DOHH2 (cell line): ENCODE results near the gene ANKRD55.
"Not testable (repeated sequence)": the region's sequence is repeated elsewhere in the genome, so short reads cannot be mapped to it uniquely, and the experiment has no call there.

ENCODE experiments used
- H3F3A ChIP-seq: fragments of 200-600 bp; sonication (generic), shearing (Covaris generic); 2 replicates; pipeline ENCODE4 v1.6.0; 2016; ENCODE audit warnings: antibody characterized with exemption, mild to moderate bottlenecking; ENCODE audit not compliant: control insufficient read depth, insufficient read depth
- H3K27ac ChIP-seq: fragments of 200-600 bp; sonication (generic); 2 replicates; pipeline ENCODE4 v1.5.1; 2014; ENCODE audit warnings: low read depth, mild to moderate bottlenecking, low read length, moderate library complexity
- H3K27me3 ChIP-seq: fragments of 200-600 bp; sonication (generic); 2 replicates; pipeline ENCODE4 v1.6.1; 2014; ENCODE audit warnings: mild to moderate bottlenecking, low read length, mixed read lengths; ENCODE audit not compliant: control insufficient read depth
- H3K36me3 ChIP-seq: fragments of 200-600 bp; sonication (generic); 2 replicates; pipeline ENCODE4 v1.6.1; 2014; ENCODE audit warnings: mild to moderate bottlenecking, low read length, moderate library complexity, mixed read lengths; ENCODE audit not compliant: control insufficient read depth
- H3K4me1 ChIP-seq: fragments of 200-600 bp; sonication (generic); 2 replicates; pipeline ENCODE4 v1.6.1; 2014; ENCODE audit warnings: mild to moderate bottlenecking, low read length, mixed read lengths; ENCODE audit not compliant: control insufficient read depth
- H3K4me2 ChIP-seq: fragments of 200-600 bp; sonication (generic); 2 replicates; pipeline ENCODE4 v1.6.0; 2014; ENCODE audit warnings: mild to moderate bottlenecking, low read length, moderate library complexity
- H3K4me3 ChIP-seq: fragments of 200-600 bp; sonication (generic); 2 replicates; pipeline ENCODE4 v1.5.1; 2014; ENCODE audit warnings: mild to moderate bottlenecking, low read length, mixed read lengths
- H3K79me2 ChIP-seq: fragments of 200-600 bp; sonication (generic); 2 replicates; pipeline ENCODE4 v1.6.1; 2014; ENCODE audit warnings: mild to moderate bottlenecking, low read length, mixed read lengths; ENCODE audit not compliant: control insufficient read depth
- H3K9me2 ChIP-seq: fragments of 200-600 bp; sonication (generic); replicated peaks from 2 replicates; pipeline ENCODE4 v1.6.1; 2014; ENCODE audit warnings: mild to moderate bottlenecking, low read length, mixed read lengths; ENCODE audit not compliant: control insufficient read depth
- H3K9me3 ChIP-seq: fragments of 200-600 bp; sonication (generic); 2 replicates; pipeline ENCODE4 v1.6.1; 2014; ENCODE audit warnings: antibody characterized with exemption, low read length, mixed read lengths; ENCODE audit not compliant: control insufficient read depth, insufficient read depth
- H4K20me1 ChIP-seq: fragments of 200-600 bp; sonication (generic); 2 replicates; pipeline ENCODE4 v1.6.0; 2014; ENCODE audit warnings: low read depth, mild to moderate bottlenecking, antibody characterized with exemption, low read length, moderate library complexity; ENCODE audit not compliant: control insufficient read depth, insufficient read depth
- CTCF ChIP-seq: fragments of 200-600 bp; sonication (generic); IDR thresholded peaks from one replicate; pipeline ENCODE4 v1.5.1; 2014; ENCODE audit warnings: antibody characterized with exemption, mild to moderate bottlenecking, low read depth, low read length; ENCODE audit not compliant: poor library complexity, severe bottlenecking
- EZH2phosphoT487 ChIP-seq: fragments of 200-600 bp; sonication (generic); IDR thresholded peaks from 2 replicates; pipeline ENCODE4 v1.6.1; 2017; ENCODE audit warnings: borderline replicate concordance, mild to moderate bottlenecking, antibody characterized with exemption, low read length, moderate library complexity, mixed read lengths

ANKRD55 gene

DNA sequence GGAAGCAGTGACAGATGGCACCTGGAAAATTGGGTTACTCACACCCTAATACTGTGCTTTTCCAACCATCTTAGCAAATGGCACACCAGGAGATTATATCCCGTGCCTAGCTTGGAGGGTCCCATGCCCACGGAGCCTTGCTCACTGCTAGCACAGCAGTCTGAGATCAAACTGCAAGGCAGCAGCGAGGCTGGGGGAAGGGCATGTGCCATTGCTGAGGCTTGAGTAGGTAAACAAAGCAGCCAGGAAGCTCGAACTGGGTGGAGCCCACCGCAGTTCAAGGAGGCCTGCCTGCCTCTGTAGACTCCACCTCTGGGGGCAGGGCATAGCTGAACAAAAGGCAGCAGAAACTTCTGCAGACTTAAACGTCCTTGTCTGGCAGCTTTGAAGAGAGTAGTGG, 11.5 kb downstream of the ANKRD55 start:
- not testable (repeated sequence) for H3K9me3 ChIP-seq, H3K79me2 ChIP-seq, H4K20me1 ChIP-seq, H3K4me3 ChIP-seq, H3K27ac ChIP-seq, H3K9me2 ChIP-seq, H3K27me3 ChIP-seq, H3K36me3 ChIP-seq, H3K4me2 ChIP-seq, H3K4me1 ChIP-seq, H3F3A ChIP-seq

DNA sequence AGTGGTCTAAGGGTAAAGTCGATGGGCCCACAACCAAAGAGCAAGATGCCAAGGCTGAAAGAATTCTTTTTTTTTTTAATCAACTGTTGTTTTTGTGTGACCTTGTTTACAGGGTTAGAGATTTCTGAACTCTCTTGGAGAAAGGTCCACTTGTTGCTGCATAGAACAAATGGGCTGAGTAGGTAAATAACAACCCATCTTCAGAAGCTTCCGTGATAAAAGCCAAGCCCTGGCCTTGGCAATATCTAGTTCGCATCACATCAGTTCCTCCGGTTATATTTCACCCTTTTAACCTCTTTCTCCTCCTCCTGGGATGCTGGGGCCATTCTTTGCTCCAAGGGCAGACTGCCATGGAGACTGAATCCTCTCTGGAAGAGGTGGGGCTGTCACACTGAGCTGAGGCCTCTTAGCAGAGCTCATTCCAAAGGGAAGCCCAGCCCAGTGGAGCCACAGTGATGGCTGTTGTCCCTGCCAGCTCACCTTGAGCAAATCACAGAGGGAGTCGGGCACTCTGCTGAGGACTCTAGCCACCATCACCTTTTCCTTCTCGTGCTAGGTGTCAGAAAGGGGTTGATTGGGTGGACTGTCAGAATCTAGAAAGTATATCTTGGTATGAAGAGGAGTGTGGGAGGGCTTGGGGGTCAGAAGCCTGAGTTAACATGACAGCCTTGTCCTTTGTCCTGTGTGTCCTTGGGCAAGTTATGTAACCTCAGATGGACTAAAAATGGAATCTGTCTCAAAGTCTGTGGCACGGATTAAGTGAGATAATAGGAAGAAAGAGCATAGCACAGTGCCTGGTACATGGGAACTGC, 17.9 kb downstream of the ANKRD55 start:
- H3K4me3 ChIP-seq: no peak overlapping the region
- no peaks in the 10 kb centered on the region for H3K9me2 ChIP-seq
- no peaks in the 10 kb centered on the region for H4K20me1 ChIP-seq
- H3K4me1 ChIP-seq: no peaks in the 10 kb centered on the region
- no peaks in the 10 kb centered on the region for H3K36me3 ChIP-seq
- no peaks in the 10 kb centered on the region for H3F3A ChIP-seq
- no peak overlapping the region for H3K27ac ChIP-seq
- peaks cover 6% of the 10 kb centered on the region for H3K9me3 ChIP-seq
- H3K79me2 ChIP-seq: no peaks in the 10 kb centered on the region
- 0 out of 2 replicates have a peak, but pooled peaks cover 4% of the 10 kb centered on the region for H3K27me3 ChIP-seq
- H3K4me2 ChIP-seq: no peak overlapping the region
- TF ChIP-seq CTCF: no peak

GRCh38 chr5:56213886-56214535, 19.1 kb downstream of the ANKRD55 start:
- H4K20me1 ChIP-seq, H3F3A ChIP-seq, H3K9me3 ChIP-seq, H3K36me3 ChIP-seq, H3K27me3 ChIP-seq, H3K9me2 ChIP-seq, H3K4me1 ChIP-seq, H3K79me2 ChIP-seq, H3K27ac ChIP-seq, H3K4me3 ChIP-seq, H3K4me2 ChIP-seq: not testable (repeated sequence)

- H3K4me2 ChIP-seq: no peak overlapping the region
- H3F3A ChIP-seq: no peaks in the 10 kb centered on the region
- H3K27me3 ChIP-seq: 0 out of 2 replicates have a peak, but pooled peaks cover 4% of the 10 kb centered on the region
- no peak overlapping the region for H3K27ac ChIP-seq
- H3K4me3 ChIP-seq: no peak overlapping the region
- no peaks in the 10 kb centered on the region for H4K20me1 ChIP-seq
- H3K4me1 ChIP-seq: no peaks in the 10 kb centered on the region
- no peaks in the 10 kb centered on the region for H3K36me3 ChIP-seq
- H3K9me3 ChIP-seq: peaks cover 5% of the 10 kb centered on the region
- H3K79me2 ChIP-seq: no peaks in the 10 kb centered on the region
- H3K9me2 ChIP-seq: no peaks in the 10 kb centered on the region
- no peak for TF ChIP-seq EZH2phosphoT487
- TF ChIP-seq CTCF: no peak
Measured at GRCh38 chr5:56212130-56212879, 20.8 kb downstream of the ANKRD55 start.
